ENCODE data around the gene NSD2. TPM values are rescaled to one million over a fixed set of nuclear protein-coding genes. Genes with fewer than 3 reads are reported as not detected.

Gene NSD2
- polyA plus RNA-seq, 1 donor from 2014 or later, result 51.6 TPM

- Histone ChIP-seq H3K79me2 (replicated peaks; ENCODE audit: insufficient read depth, low read length) (no peaks in the 10 kb centered on the region), H3K9ac (ENCODE audit: low read length) (no peak overlapping the region), H3K9me3 (ENCODE audit: low read length) (no peaks in the 10 kb centered on the region), H3F3A (ENCODE audit: insufficient read depth, low read length, poor library complexity, severe bottlenecking) (no peaks in the 10 kb centered on the region), H3K4me3 (ENCODE audit: low read length) (no peak overlapping the region), H3K9me2 (ENCODE audit: insufficient read depth, low read length) (no peaks in the 10 kb centered on the region), H2AFZ (ENCODE audit: low read depth, low read length) (no peak overlapping the region), H3K27ac (ENCODE audit: low read length) (no peak overlapping the region), H3K36me3 (ENCODE audit: insufficient read depth, low read length) (no peaks in the 10 kb centered on the region), H4K20me1 (ENCODE audit: insufficient read depth) (no peaks in the 10 kb centered on the region), H3K4me2 (ENCODE audit: low read length) (no peak overlapping the region), H3K27me3 (ENCODE audit: insufficient read depth, low read depth, low read length) (no peaks in the 10 kb centered on the region)
- TF ChIP-seq, protein P1, sequence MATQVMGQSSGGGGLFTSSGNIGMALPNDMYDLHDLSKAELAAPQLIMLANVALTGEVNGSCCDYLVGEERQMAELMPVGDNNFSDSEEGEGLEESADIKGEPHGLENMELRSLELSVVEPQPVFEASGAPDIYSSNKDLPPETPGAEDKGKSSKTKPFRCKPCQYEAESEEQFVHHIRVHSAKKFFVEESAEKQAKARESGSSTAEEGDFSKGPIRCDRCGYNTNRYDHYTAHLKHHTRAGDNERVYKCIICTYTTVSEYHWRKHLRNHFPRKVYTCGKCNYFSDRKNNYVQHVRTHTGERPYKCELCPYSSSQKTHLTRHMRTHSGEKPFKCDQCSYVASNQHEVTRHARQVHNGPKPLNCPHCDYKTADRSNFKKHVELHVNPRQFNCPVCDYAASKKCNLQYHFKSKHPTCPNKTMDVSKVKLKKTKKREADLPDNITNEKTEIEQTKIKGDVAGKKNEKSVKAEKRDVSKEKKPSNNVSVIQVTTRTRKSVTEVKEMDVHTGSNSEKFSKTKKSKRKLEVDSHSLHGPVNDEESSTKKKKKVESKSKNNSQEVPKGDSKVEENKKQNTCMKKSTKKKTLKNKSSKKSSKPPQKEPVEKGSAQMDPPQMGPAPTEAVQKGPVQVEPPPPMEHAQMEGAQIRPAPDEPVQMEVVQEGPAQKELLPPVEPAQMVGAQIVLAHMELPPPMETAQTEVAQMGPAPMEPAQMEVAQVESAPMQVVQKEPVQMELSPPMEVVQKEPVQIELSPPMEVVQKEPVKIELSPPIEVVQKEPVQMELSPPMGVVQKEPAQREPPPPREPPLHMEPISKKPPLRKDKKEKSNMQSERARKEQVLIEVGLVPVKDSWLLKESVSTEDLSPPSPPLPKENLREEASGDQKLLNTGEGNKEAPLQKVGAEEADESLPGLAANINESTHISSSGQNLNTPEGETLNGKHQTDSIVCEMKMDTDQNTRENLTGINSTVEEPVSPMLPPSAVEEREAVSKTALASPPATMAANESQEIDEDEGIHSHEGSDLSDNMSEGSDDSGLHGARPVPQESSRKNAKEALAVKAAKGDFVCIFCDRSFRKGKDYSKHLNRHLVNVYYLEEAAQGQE (IDR thresholded peaks at IDR 0.05; ENCODE audit: borderline replicate concordance), result no peak
- TF ChIP-seq POLR2AphosphoS5 (IDR thresholded peaks at IDR 0.05) (no peak), SMC3 (conservative IDR thresholded peaks at IDR 0.05; ENCODE audit: poor library complexity) (no peak), TAF1 (IDR thresholded peaks at IDR 0.05; ENCODE audit: low read depth) (no peak), EZH2 (IDR thresholded peaks at IDR 0.05; ENCODE audit: borderline replicate concordance, insufficient read depth, low read length, poor library complexity, severe bottlenecking) (no peak), RAD21 (conservative IDR thresholded peaks at IDR 0.05) (no peak), EP300 (conservative IDR thresholded peaks at IDR 0.05; ENCODE audit: poor library complexity, severe bottlenecking) (no peak), MXI1 (conservative IDR thresholded peaks at IDR 0.05; ENCODE audit: poor library complexity, severe bottlenecking) (no peak)
- TF ChIP-seq, protein P2, sequence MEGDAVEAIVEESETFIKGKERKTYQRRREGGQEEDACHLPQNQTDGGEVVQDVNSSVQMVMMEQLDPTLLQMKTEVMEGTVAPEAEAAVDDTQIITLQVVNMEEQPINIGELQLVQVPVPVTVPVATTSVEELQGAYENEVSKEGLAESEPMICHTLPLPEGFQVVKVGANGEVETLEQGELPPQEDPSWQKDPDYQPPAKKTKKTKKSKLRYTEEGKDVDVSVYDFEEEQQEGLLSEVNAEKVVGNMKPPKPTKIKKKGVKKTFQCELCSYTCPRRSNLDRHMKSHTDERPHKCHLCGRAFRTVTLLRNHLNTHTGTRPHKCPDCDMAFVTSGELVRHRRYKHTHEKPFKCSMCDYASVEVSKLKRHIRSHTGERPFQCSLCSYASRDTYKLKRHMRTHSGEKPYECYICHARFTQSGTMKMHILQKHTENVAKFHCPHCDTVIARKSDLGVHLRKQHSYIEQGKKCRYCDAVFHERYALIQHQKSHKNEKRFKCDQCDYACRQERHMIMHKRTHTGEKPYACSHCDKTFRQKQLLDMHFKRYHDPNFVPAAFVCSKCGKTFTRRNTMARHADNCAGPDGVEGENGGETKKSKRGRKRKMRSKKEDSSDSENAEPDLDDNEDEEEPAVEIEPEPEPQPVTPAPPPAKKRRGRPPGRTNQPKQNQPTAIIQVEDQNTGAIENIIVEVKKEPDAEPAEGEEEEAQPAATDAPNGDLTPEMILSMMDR (IDR thresholded peaks at IDR 0.05; ENCODE audit: poor library complexity, severe bottlenecking), result no peak
These were observed 24.6 kb upstream of the NSD2 start for GRCh38 chr4:1846580-1846979.

DNA sequence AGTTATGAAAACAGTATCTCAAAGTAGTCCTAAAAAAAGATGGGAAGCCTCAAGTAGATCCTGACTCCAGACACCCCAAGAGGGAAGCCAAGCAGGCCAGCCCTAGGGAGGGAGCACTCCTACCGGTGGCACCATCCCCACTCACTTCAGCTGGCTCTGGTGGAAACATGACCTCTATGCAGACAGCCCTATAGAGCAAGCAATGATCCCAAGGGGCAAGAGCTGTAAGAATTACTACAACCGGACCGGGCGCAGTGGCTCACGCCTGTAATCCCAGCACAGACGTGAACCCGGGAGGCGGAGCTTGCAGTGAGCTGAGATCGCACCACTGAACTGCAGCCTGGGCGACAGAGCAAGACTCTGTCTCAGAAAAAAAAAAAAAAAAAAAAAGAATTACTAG, 20.9 kb upstream of the NSD2 start:
- no peak overlapping the region for H3K9ac ChIP-seq (ENCODE audit: low read length)
- no peaks in the 10 kb centered on the region for H3K27me3 ChIP-seq (ENCODE audit: insufficient read depth, low read depth, low read length)
- H3K27ac ChIP-seq (ENCODE audit: low read length), result no peak overlapping the region
- no peaks in the 10 kb centered on the region for H3F3A ChIP-seq (ENCODE audit: insufficient read depth, low read length, poor library complexity, severe bottlenecking)
- no peaks in the 10 kb centered on the region for H4K20me1 ChIP-seq (ENCODE audit: insufficient read depth)
- no peaks in the 10 kb centered on the region for H3K9me3 ChIP-seq (ENCODE audit: low read length)
- TF ChIP-seq, protein P1 (IDR thresholded peaks at IDR 0.05; ENCODE audit: borderline replicate concordance), result no peak
- TF ChIP-seq TAF1 (IDR thresholded peaks at IDR 0.05; ENCODE audit: low read depth) (no peak), MXI1 (conservative IDR thresholded peaks at IDR 0.05; ENCODE audit: poor library complexity, severe bottlenecking) (no peak), SMC3 (conservative IDR thresholded peaks at IDR 0.05; ENCODE audit: poor library complexity) (no peak), RAD21 (conservative IDR thresholded peaks at IDR 0.05) (no peak)
- TF ChIP-seq, protein P2 (IDR thresholded peaks at IDR 0.05; ENCODE audit: poor library complexity, severe bottlenecking), result no peak
- peaks cover 12% of the 10 kb centered on the region for H3K79me2 ChIP-seq (replicated peaks; ENCODE audit: insufficient read depth, low read length)
- no peak overlapping the region for H3K4me2 ChIP-seq (ENCODE audit: low read length)
- H3K9me2 ChIP-seq (ENCODE audit: insufficient read depth, low read length), result no peaks in the 10 kb centered on the region
- no peaks in the 10 kb centered on the region for H3K36me3 ChIP-seq (ENCODE audit: insufficient read depth, low read length)
- no peak overlapping the region for H2AFZ ChIP-seq (ENCODE audit: low read depth, low read length)
- no peak overlapping the region for H3K4me3 ChIP-seq (ENCODE audit: low read length)
